DMS79 (cell line): ENCODE measurements around the gene GREB1L.
"Not testable (repeated sequence)": the region's sequence is repeated elsewhere in the genome, so short reads cannot be mapped to it uniquely, and the experiment has no call there.

Experiments used
- DNase-seq: peaks from one replicate; lab custom pipeline; 2025; lab: John Stamatoyannopoulos, UW

Gene GREB1L

DNA sequence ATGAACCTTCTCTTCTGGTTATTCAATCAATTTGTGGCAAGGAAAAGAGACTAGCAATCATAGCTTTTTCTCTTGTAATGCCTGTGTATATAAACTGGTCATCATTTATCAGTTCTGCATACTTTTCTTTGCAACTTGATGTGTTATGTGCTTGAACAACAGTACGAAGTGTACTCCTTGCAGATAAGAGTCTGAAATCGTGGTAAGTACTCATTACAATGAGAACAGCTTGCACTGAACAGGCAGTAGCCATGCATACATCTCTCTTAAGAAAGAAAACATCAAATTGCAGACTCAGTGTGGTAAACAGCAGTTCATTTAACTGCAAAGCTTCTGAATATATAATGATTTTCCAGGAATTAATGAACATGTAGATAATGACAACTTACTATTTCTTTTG lies 64.3 kb downstream of the GREB1L start:
- no peak for DNase-seq

DNA sequence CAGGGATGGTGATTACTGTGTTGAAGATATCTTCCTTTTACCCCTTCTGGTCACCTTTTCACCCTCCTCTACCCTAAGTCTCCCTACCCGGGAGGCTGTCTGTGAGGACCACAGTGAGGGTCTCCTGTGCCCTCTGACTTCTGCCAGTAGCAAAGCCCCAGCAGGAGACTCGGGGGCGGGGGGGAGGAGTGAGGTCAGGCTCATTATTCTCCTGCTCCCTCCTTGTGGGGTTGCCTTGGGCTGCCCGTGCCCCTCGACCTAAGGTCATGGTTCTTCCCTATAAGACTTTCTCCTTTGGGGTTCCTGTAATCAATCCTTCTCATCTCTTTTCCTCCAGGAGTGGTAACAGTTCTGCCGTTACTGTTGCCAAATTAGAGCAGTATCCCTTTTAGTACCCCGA lies 65.5 kb downstream of the GREB1L start:
- no peak for DNase-seq

DNA sequence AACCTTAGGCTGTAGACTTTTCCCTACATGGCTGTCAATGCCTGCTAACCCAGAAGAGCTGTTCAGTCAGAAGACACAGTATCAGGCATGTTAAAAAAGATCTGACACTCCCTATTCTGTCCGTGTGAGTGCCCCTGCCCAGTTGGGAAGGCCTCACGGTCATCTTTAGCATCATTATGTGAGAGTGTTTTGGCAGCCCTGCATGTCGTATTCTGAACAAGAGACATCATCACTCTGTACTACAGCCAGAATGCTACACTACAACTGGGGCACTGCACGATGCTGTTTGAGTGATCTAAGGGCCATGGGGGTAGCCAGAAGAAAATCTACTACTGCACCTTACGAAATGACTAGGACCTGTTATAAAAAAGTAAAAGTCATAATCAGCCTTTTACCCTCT lies 67.2 kb downstream of the GREB1L start:
- DNase-seq = no peak

DNA sequence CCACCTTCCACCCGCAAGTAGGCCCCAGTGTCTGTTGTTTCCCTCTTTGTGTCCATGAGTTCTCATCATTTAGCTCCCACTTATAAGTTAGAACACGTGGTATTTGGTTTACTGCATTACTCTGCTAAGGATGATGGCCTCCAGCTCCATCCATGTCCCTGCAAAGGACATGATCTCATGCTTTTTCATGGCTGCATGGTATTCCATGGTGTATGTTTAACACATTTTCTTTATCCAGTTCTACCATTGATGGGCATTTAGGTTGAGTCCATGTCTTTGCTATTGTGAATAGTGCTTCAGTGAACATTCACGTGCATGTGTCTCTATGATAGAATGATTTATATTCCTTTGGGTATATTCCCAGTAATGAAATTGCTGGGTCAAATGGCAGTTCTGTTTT lies 69.9 kb downstream of the GREB1L start:
- DNase-seq = not testable (repeated sequence)

DNA sequence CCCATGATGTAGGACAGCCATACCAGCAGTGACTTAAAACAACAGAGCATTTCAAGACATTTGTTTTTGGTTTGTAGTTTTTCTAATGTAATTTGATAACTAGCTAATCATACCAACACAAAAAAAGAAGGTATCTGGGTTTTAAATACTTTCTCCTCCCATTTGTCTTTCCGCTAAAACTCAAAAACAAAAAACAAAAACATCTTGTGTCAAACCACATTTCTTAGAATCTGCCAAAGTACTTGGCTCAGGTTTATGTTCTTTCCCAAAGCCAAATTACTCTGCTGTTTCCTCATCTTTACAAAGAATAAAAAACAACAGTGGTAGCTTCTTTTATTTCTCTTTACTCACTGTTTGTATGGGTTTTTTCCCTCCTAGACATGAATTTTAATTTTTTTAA lies 71.5 kb downstream of the GREB1L start:
- no peak for DNase-seq

DNA sequence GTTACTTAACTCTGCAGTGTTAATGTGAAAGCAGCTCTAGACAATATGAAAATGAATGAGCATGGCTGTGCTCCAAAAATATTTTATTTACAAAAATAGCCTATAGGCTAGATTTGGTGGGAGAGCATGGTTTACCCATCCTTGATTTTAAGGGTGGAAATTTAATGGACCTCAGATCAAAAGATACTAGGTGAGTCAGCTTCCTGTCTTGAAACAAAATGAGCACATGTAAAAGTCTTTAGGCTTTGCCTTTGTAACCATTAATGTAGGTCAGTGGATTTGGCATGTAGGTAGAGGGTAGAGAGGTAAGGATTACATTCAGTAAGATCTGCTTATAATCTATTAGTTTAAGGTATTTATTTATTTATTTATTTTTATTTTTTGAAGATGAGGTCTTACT lies 72.7 kb downstream of the GREB1L start:
- no peak for DNase-seq

DNA sequence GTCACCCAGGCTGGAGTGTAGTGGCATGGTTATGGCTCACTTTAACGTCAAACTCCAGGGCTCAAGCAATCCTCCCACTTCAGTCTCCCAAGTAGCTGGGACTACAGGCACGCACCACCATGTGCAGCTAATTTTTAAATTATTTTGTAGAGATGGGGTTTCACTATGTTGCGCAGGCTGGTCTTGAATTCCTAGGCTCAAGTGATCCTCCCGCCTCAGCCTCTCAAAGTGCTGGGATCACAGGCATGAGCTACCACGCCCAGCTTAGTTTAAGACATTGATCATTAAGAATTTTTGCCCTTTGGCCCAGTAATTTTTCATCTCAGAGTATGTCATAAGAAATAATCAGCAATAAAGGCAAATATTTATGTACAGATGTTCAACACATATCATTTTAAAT lies 73.1 kb downstream of the GREB1L start:
- not testable (repeated sequence) for DNase-seq

DNA sequence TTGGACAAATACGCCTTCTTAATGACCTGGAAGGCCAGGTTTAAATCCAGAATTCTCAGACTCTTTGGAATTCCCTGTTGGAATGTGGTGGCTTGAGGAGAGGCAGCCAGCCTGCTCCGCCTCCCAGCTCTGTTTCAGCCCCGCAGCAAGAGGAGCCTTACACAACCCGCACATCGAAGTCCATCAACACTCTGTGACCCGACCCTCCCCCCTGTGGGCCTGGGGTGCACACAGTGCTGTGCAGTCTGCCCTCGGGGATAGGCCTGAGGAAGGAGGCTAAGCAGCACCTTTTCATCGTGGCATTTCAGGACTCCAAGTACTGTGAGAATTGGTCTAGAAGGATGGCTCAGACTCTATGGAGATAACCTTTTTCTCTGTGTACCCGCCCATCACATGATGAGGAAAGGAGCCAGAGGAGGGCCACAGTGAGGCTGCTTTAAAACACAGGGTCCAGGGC lies 73.7 kb downstream of the GREB1L start:
- no peak for DNase-seq

DNA sequence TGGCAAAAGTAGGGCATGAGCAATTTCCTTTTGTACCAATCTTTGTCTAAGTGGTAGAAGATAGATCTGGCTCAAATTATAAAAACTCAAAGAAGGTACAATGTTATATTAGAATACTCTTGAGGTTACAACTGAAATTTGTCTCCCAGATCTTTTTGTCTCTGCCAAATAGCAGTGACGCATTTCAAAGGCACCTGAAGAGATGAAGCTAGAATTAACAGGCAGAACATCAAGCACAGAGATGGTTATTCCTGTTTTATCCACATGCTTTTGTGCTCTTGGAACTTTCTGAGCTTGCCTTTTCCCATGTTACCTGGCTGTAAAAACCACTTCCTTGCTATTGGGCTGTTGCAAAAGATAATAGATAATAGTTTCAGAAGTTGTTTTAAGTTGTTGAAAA lies 74.3 kb downstream of the GREB1L start:
- DNase-seq = no peak

DNA sequence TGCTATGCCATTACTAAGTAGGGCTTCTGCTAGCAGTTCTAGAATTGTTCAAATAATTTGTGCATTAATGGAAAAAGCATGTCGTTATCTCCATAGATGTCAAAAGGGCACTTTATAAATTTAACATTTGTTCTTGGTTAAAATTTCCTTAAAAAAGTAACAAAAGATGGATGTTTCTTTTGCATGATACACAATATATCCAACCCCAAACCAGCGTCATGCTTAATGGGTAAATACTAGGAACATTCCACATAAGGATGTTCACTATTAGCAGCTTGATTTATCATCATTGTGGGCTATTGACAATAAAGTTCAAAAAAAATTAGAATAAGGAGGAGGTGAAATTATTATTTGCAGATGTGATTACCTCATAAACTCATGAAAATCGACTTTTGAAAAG lies 79.7 kb downstream of the GREB1L start:
- no peak for DNase-seq

DNA sequence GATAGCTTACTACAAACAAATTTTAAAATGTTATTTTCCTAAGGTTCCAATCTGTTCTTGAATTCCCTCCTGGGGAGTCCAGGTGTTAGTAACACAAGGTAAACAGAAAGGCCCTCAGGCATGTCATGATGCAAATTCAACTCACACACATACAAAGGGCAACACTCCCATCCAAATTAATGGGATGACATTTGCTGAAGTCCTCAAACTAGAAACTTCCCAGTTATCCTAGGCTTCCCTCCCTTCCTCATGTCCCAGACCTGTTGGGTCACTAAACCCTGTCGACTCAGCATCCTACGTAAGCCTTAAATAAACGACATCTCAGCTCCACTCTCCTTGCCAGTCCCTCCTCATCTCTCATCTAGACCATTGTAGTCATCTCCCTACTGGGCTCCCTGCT lies 85.1 kb downstream of the GREB1L start:
- no peak for DNase-seq

DNA sequence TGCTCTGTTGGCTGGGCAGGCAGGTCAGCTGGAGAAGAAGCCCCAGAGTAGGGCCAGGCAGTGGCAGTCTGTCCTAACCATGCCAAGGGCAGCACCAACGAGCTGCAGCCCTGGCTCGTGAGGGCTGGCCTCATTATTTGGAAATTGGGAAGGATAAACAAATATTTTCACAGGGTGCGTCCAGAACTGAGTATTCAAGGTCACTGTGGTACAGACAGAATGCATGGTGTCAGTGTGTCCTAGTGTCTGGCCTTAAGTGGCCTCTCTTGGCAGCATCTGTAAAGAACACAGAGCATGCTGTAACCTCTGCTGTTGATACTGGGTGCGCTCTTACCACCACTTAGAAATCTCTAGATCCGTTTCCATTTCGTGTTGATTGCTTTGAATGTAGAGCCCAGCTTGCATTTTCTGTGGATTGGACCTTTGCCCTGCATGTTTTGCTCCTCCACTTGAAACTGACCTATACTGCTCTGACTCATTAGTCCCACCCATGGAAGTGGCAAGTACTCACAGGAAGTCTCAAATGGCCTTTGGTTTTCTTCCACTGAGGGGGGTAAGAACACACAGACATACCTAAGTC lies 88.2 kb downstream of the GREB1L start:
- DNase-seq = no peak

GRCh38 chr18:21331065-21331464 lies 89.0 kb downstream of the GREB1L start:
- DNase-seq = no peak

DNA sequence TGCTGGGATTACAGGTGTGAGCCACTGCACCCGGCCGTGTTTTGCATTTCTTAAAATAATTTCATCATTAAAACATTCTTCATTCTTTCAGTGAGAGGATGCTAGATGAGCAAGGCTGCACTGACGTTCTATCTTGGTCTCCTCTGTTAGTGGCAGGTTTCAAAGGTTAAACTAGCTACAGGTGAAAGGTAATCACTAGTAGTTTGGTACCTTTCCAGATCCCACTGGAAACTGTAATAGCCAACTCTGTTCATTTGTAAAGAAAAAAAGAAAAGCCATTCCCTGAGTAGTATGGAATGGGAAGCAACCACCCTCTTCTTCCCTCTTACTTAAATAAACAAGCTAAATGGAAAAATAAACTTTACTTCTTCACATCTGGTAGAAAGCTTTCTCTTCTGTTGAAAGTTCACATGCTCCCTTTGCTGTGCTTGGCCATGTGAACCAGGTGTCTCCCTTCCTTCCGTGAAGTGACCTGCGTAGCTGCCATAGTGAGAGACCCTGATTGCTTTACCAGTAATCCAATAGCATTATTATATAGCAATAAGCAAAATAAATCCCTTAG lies 94.0 kb downstream of the GREB1L start:
- DNase-seq = no peak

- no peak for DNase-seq
These were observed 94.8 kb downstream of the GREB1L start for GRCh38 chr18:21336846-21337245.

DNA sequence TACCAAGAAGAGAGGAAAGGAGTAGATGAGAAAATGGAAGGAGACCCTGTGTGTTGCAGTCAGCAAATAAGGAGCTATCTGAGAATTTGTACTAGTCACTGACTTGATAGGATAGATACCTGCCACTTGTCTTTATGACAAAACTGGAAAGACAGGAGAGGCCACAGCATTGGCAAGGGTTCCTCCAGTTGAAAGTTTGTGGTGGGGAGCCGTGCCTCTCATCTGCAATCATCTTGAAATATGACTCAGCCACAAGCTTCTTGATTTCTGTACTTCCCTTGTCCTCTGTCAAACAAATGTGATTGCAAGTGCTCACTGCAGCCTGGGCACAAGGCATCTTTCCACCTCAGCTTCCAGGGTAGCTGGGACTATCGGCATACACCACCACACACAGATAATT lies 99.1 kb downstream of the GREB1L start:
- DNase-seq = no peak

DNA sequence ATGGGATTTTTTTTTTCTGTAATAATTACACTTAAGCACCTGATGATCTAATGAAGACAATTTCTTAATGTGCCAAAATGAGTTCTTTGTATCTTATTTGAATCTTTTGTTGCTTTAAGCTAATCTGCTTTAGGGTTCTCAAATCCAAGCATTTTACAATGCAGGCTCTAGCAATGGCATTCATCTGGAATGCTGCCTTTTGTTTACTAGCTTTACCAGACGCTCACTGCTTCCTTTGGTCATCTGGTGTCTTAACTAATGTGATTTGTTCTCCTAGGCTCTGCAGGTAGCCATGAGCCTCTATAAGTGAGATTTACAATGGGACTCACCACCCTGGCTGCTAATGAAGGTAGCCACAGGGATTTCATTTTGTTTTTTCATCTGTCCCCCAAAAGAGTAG lies 100.3 kb downstream of the GREB1L start:
- DNase-seq = no peak

DNA sequence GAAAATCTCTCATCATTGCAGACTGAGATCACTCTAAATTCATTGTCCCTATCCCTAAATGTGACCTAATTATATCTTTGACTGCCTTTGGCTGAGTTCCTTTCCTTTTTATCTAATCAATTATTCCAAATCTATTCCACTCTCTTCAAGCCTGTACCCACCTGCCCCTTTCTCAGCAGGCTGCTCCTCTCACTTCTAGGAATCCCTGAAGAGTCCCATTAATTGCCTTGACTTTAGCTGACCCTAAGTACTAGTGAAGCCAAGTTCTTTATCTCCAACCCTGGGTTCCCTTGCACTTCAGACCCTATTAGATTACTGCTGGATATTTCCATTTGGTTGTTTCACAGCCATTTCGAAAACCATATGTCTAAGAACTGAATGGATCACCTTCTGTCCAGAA lies 102.8 kb downstream of the GREB1L start:
- DNase-seq = no peak

- DNase-seq = no peak
These were observed 103.8 kb downstream of the GREB1L start for GRCh38 chr18:21345840-21346239.

DNA sequence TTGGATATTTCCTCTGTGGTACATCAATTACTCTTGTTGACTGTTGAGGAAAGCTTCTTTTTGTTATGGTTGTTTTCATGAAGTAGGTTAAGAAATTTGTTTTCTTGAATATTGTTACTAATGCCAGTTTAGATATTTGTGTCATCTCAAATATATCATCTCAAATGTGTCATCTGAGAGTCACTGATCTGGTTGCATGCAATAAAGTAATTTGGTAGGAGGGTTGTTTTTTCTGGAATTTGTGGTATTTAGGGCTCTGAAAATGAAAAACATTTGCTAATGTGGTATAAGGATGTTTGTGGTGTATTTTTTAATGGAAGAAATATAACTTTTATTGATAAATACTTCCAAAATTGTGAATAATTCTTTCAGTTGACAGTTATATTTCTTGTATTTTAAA lies 117.7 kb downstream of the GREB1L start:
- DNase-seq = no peak

DNA sequence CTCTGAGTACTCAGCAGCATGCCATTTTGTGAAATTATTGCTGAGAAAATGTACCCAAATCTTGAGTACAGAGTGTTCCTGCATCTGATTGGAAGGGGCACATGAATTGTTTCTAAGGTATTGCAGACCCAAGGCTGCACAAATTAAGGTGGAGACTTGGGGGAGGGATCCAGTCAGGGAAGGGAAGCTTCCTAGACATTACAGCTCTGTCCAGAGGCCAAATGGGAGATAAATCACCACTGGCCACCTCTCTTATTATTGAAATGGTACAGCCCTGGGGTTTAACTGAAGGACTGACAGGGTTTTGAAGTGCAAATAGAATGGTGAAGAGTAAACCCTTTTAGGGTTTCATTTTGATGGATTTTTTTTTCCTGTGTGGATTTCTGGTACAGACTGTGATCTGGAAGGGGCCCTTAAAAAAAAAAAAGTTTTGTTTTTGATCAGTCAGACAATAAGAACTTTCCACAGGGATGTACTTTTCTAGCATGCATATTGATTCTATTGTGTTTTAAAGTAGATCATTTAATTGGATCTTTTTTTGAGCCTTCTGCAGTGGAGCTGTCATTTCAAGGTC lies 119.4 kb downstream of the GREB1L start:
- no peak for DNase-seq

- no peak for DNase-seq
These were observed 120.8 kb downstream of the GREB1L start for GRCh38 chr18:21362831-21363230.

GRCh38 chr18:21363348-21363747 lies 121.3 kb downstream of the GREB1L start:
- no peak for DNase-seq

DNA sequence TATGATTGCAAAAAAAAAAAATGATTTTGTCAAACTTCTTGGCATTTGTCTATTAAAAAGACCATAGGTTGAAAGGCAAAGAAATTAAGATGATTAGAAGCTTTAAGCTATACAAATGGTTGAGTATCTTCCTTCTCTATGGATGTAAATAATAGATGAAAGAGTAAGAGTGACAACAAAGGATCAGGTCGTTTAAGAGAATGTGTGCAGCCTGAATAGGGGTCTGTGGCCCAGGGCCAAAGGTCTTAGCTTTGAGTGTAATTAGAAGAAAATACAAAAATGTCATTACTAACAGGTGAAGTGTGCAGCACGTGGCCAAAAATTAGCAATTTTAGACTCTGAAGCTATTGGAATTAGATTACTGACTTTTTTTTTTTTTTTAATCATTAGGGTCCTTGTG lies 122.4 kb downstream of the GREB1L start:
- no peak for DNase-seq
